IPS-18c (cell line): ENCODE data around the gene MUC3A.
"Not testable (repeated sequence)": the region's sequence is repeated elsewhere in the genome, so short reads cannot be mapped to it uniquely, and the experiment has no call there.

Experiments
- H3K4me3 ChIP-seq: 2 replicates; pipeline ENCODE4 v1.7.0; 2013; ENCODE audit warnings: low read depth, mild to moderate bottlenecking, low read length, moderate library complexity; ENCODE audit not compliant: insufficient read depth
- H3K9me3 ChIP-seq: one replicate; pipeline ENCODE4 v1.6.1; 2013; ENCODE audit warnings: mild to moderate bottlenecking, low read length, moderate library complexity; ENCODE audit not compliant: control insufficient read depth, insufficient read depth

MUC3A gene

DNA sequence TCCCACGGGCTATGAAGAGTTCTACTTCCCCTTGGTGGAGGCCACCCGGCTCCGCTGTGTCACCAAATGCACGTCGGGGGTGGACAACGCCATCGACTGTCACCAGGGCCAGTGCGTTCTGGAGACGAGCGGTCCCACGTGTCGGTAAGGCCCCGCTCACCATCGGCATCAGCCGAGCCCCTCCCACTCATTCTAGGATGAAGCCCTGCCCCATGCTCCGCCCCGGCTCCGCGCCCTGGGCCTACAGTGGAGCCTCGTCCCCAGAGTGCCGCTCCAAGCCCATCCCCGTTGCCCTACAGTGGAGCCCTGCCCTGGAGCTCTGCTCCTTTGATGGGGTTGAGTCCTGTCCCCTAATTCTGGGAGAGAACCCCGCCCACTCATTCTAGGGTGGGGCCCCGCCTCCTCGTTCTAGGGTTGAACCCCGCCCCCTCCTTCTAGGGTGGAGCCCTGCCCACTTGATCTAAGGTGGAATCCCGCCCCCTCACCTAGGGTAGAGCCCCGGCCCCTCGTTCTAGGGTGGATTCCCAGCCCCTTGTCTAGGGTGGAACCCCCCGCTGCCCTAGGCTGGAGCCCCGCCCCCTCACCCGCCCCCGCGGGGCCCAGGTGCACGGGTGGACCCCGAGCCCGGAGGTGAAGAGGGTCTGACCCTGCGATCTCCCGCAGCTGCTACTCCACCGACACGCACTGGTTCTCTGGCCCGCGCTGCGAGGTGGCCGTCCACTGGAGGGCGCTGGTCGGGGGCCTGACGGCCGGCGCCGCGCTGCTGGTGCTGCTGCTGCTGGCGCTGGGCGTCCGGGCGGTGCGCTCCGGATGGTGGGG lies 16.6 kb downstream of the MUC3A start:
- peak overlapping the region; percentile 79 for H3K4me3 ChIP-seq
- H3K9me3 ChIP-seq = no peaks in the 10 kb centered on the region

DNA sequence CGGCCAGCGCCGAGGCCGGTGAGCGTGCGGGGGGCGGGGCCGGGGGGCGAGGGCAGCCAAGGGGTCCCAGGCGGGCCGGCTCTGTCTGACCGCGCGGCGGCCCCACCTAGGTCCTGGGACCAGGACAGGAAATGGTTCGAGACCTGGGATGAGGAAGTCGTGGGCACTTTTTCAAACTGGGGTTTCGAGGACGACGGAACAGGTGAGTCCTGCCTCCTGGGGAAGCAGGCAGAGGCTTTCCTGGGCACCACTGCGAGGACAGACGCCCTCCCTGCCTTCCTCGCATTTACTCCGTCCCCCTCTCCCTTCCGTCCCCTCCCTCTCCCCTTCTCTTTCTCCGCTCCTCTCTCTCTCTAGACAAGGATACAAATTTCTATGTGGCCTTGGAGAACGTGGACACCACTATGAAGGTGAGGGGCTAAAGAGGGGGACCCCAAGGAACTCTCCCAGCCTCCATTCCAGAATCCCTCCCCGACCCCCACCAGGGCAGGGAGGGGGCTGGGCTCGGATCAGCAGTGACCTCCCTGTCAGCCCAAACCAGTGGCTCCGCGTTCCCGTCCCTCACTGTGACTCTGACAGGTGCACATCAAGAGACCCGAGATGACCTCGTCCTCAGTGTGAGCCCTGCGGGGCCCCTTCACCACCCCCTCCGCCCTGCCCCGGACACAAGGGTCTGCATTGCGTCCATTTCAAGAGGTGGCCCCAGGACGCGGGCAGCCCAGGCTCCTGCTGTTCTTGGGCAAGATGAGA lies 17.4 kb downstream of the MUC3A start:
- Histone ChIP-seq H3K4me3 (peak overlapping the region; percentile 79), H3K9me3 (no peaks in the 10 kb centered on the region)

DNA sequence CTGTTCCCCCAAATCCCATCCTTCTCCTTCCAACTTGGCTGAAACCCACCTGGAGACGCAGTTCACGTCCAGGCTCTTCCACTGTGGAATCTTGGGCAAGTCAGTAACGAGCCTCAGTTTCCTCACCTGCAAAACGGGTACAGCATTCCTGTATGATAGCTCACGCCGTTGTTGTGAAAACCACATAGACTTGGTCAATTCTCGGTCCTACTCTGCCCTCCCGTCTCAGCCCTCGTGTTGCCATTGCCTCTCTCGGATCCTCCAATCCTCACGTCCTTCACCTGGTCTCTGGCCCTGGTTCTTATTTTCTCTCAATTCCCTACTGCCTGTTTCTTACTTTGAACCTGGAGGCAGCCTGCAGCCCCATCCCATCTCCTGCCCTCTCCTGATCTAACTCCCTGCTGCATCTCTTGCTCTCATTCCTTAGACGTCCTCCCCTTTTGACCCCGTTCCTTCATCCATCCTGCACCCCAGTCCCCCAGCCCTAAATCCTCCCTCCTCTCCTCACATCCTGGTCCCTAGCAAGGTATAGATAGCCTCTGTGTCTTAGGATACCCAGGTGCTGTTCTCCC lies 18.0 kb downstream of the MUC3A start:
- Histone ChIP-seq H3K9me3 (no peaks in the 10 kb centered on the region), H3K4me3 (no peak overlapping the region)

DNA sequence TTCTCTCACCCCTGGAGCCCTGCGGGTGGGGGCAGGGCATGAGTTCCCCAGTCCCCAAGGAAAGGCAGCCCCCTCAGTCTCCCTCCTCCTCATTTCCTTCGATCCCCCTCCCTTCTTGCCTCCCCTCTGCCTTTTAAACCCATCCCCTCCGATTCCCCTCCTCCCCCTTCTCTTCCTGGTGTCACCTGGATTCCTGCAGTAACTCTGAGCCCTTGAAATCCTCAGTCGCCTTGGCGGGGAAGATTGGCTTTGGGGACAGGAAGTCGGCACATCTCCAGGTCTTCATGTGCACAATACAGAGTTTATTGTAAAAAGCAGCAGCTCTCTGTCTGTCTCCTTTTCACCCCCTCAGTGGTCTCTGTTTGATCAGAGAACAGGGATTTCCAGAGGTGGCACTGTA lies 18.7 kb downstream of the MUC3A start:
- Histone ChIP-seq H3K9me3 (no peaks in the 10 kb centered on the region), H3K4me3 (no peak overlapping the region)

DNA sequence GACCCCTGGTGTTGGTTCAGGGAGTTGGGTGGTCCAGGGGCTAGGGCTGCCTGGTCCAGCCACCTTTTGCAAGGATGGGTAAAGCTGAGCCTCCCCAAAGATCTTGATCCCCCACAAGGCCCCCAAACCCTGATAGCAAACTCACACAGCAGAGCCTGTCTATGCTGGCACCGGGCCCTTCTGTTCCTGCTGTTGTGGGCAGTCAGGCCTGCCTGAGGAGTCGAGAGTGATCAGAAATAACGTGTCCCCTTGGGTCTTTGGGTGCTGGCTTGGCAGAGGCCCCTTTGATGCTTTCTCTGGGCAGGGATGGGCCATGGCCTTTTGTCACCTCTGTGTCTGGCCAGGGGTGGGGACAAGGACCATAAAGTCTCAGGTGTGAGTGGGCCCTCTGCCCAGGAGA lies 19.3 kb downstream of the MUC3A start:
- Histone ChIP-seq H3K9me3 (no peaks in the 10 kb centered on the region), H3K4me3 (no peak overlapping the region)

DNA sequence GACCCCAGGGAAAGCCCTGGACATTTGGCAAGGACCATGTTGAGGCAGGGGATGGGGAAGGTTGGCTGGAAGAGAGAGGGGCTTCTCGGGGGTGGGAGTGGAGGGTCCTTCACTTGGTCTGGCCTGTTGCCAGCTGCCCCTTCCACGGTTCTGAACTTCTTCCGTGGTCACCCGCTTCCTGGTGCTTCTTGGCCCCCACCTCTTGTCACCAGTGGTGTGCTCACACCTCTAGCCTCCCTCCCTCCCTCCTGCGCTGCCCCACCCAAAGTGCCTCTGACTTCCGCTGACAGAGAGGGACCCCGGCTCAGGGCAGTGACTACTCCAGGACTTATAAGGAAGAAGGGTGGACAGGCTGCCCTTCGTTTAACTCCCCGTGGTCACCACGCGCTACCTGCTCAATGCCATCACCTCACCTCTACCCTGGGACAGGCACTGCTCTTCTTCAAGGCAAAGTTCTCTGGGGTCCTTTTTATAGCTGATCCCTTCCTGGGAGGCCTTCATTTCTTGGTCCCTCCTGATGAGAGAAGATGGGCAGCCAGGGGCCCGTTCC lies 19.8 kb downstream of the MUC3A start, which contains the start of gene MUC12:
Gene MUC12 (plus strand): TSS at position 500 of the 550 bp plus-strand sequence. CDS start 58 bp downstream, outside the sequence.
- Histone ChIP-seq H3K4me3 (no peak within 1 kb of the TSS), H3K9me3 (no peaks in the 10 kb centered on the region)

DNA sequence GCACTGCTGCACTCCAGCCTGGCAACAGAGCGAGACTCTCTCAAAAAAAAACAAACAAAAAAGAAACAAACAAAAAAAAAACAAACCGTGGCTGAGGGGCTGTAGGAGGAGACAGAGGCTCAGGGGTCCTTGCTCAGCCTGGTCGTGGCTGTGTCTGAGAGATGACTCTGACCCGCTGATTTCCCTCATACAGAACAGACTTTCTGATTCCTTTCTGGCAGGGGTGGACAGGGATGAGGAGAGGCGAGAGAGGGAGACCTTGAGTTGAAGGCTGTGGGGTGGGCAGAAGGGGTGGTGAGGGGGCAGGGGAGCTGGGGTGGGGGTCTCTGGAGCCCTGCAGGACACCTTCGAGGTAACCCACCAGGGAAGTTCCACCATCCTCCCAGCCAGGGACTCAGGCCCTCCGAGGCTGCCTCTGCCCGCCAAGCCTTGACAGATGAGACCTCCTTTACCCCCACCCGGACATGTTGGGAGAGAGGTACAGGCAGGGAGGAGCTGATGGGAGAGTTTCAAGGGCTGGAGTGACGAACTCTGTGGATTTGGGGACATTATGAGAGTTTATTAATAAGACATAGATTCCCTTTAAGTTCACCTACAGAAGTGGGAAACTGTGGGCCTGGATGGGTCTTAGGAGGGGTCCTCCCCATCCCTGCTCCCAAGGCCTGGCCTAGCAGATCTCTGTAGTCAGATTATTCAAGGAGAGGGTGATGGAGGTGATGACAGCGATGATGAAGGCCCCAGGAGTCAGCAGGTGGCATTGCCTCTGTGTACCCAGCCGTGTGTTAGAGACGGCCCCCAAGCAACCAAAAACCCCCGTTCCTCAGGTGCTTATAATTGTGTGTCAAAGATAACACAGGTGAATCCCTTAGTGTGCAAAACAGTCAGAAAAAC lies 22.0 kb downstream of the MUC3A start:
- Histone ChIP-seq H3K9me3 (no peaks in the 10 kb centered on the region), H3K4me3 (no peak overlapping the region)

DNA sequence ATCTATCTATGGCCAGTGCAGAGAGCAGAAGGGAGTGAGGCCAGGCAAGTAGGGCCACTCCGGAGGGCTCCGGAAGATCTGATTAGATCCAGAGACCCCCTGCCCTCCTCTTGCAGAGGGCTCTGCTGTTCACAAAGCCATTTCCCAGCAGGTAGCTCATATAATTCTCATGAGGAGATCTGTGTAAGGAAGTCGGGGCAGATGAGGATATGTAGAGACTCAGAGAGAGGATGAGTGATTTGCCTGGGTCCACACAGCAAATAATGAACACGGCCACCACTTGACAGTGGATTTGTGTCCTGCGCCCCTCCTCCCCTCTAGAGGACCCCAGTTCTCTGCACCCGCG lies 22.6 kb downstream of the MUC3A start:
- no peak overlapping the region for H3K4me3 ChIP-seq

DNA sequence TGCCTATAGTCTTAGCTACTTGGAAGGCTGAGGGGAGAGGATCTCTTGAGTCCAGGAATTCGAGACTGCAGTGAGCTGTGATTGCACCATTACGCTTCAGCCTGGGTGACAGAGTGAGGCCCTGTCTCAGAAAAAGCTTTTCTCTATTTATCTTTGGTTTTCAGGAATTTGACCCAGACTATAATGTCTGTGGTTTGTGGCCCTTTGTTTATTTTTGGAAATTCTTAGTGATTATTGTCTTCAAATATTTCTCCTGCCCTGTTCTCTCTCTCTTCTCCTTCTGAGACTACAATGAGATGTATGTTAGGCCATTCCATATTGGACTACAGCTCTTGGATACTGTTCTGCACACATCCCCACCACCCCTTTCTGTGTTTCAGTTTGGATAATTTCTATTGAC lies 24.7 kb downstream of the MUC3A start:
- H3K9me3 ChIP-seq = no peaks in the 10 kb centered on the region

More for the DNA sequence above, 22.6 kb downstream of the MUC3A start:
- no peaks in the 10 kb centered on the region for H3K9me3 ChIP-seq

DNA sequence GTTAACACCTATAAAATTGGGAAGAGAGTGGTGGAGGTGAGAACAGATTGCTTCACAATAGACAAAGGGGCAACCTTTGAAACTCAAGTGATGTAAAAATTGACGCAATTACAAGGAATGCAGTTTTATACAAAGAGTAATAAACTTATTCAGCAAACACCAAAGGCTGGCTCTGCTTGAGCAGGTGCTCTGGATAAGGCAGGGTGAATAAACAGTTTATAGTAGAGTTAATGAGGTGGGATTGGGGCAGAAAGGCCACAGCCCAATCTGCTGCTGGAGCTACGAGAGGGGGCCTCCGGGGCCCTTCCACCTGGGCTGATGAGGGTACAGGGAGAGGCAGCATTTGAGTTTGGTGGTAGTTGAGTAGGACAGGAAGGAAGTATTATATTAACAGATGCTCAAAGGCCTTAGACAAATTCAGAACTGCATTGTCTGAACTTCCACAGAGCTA lies 26.1 kb downstream of the MUC3A start:
- Histone ChIP-seq H3K9me3 (no peaks in the 10 kb centered on the region), H3K4me3 (no peak overlapping the region)

More for the DNA sequence above, 24.7 kb downstream of the MUC3A start:
- no peak overlapping the region for H3K4me3 ChIP-seq

DNA sequence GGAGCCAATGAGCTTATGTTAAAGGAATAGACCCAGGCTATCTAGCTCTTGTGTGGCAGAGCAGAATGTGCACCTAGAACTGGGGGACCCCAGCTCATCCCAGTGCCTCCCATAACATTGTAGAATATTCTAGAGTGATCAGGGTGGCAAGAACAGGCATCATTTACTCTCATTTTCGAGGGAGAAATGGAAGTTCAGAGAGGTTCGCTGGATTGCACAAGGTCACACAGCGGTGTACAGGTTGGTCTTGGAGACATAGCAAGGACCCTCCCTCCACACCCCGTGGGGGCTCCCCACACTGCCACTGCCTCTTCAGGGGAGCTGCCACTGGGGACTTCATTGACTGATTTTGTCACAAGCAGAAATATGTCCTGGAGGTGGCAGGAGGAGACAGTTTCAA lies 29.0 kb downstream of the MUC3A start:
- H3K4me3 ChIP-seq = no peak overlapping the region
- no peaks in the 10 kb centered on the region for H3K9me3 ChIP-seq

DNA sequence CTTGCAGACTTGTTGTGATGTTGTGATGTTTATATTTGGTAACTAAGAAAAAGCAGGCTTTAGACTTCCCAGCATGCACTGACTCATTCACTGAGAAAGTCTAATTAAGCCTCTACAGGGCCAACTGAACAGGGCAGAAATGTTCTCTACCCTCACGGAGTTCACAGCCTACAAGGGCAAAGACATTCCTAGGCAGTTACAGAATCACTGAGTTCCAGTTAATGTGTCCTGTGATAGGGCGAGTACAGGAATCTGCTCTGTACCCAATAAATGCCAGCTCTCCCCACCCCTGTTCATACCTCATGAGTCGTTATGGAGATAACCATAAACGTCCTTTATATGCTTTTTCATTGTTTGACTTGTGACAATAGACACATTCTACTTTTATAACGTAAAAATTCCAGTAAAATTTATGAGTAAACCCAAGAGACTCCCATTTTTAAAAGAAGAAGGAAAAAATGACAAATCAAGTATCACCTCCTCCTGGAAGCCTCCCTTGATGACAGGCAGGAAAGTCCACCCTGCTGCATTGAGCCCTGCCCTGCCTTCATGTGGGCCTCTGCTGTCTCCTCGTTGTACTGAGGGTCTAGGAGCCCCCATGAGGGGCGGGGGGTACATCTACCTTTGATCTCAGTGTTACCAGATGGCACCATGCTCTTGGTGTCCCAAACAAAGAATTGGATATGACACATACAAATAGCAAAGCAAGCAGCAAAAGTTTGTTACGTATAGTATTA lies 34.3 kb downstream of the MUC3A start:
- Histone ChIP-seq H3K9me3 (no peaks in the 10 kb centered on the region), H3K4me3 (no peak overlapping the region)

DNA sequence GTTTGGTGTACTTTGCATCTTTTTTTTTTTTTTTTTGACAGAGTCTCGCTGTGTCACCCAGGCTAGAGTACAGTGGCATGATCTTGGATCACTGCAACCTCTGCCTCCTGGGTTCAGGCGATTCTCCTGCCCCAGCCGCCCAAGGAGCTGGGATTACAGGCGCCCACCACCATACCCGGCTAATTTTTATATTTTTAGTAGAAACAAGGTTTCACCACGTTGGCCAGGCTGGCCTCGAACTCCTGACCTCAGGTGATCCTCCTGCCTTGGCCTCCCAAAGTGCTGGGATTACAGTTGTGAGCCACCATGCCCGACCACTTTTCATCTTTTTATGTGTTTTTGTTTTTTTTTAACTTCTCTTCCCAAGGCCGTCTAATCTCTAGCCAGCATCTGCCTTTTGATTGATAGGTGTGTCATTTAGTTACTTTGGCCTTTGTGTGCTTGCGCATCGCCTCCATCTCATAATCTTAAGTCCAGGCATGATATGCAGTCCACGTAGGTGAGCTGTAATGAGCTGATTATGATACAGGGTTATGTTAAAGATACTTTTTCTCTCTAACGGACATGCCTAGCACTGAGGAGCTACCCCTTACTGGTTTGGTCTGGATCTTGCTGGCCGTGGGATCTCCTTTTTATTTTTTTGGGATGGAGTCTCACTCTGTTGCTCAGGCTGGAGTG lies 35.0 kb downstream of the MUC3A start:
- not testable (repeated sequence) for H3K4me3 ChIP-seq, H3K9me3 ChIP-seq

DNA sequence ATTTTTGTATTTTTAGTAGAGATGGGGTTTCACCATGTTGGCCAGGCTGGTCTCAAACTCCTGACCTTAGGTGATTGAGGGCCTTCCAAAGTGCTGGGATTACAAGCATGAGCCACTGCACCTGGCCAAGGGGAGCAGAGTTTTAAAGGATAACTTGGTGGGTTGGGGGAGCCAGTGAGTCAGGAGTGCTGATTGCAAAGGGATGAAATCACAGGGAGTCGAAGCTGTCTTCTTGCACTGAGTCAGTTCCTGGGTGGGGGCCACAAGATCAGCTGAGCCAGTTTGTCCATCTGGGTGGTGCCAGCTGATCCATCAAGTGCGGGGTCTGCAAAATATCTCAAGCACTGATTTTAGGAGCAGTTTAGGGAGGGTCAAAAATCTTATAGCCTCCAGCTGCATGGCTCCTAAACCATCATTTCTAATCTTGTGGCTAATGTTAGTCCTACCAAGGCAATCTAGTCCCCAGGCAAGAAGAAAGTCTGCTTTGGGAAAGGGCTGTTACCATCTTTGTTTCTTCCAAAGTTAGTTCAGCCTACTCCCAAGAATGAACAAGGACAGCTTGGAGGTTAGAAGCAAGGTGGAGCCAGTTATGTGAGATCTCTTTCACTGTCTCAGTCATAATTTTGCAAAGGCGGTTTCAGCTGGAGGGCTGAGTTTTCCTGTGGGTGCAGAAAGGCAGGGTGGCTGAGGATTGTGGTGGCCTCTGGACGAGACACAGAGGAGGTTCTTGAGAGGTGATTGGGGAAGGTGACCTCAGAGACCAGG lies 35.9 kb downstream of the MUC3A start:
- not testable (repeated sequence) for H3K4me3 ChIP-seq

DNA sequence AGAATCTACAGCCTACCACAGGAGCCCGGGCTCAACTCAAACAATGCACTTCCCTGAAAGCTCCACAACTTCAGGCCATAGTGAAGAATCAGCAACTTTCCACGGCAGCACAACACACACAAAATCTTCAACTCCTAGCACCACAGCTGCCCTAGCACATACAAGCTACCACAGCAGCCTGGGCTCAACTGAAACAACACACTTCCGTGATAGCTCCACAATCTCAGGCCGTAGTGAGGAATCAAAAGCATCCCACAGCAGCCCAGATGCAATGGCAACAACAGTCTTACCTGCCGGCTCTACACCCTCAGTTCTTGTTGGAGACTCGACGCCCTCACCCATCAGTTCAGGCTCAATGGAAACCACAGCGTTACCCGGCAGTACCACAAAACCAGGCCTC lies 42.3 kb downstream of the MUC3A start:
- Histone ChIP-seq H3K9me3 (no peaks in the 10 kb centered on the region), H3K4me3 (no peak overlapping the region)

More for the DNA sequence above, 35.9 kb downstream of the MUC3A start:
- not testable (repeated sequence) for H3K9me3 ChIP-seq
